AG04450 (cell line): Measurements from ENCODE around the gene TRAIP. TPM values are rescaled to one million over a fixed set of nuclear protein-coding genes. Genes with fewer than 3 reads are reported as not detected.

Experiments used
- CTCF ChIA-PET: fragments of 300-600, 350-600 bp; formaldehyde crosslinking; extraction: SDS; loops from one replicate; lab custom pipeline; 2022; ENCODE audit warnings: antibody characterized with exemption, inconsistent platforms; lab: Charles Lee
- POLR2A ChIA-PET: fragments of 350-600 bp; formaldehyde crosslinking; extraction: SDS; loops from one replicate; lab custom pipeline; 2021; ENCODE audit warnings: antibody characterized with exemption, inconsistent platforms; lab: Yijun Ruan, JAX
- DNase-seq: peaks from one replicate; pipeline ENCODE4 v3.0.0-alpha.2; 2011; ENCODE audit warnings: low read depth, low spot score
- H3K27ac ChIP-seq: one replicate; pipeline ENCODE4 v1.5.1; 2012; ENCODE audit warnings: low read depth, low read length, control low read depth
- H3K27me3 ChIP-seq: one replicate; pipeline ENCODE4 v1.6.0; 2012; ENCODE audit warnings: low read length; ENCODE audit not compliant: control insufficient read depth, insufficient read depth
- H3K4me3 ChIP-seq: 2 replicates; pipeline ENCODE4 v1.5.1; 2011; ENCODE audit warnings: mild to moderate bottlenecking, low read depth, low read length, control low read depth
- H3K9me3 ChIP-seq: 2 replicates; pipeline ENCODE4 v1.5.1; 2012; ENCODE audit warnings: low read length; ENCODE audit not compliant: control insufficient read depth, insufficient read depth
- CTCF ChIP-seq: IDR thresholded peaks from 2 replicates; pipeline ENCODE4 v1.5.1; 2011; ENCODE audit warnings: low read depth, low read length, control low read depth, inconsistent platforms
- polyA plus RNA-seq: library from polyadenylated mRNA; depleted of rRNA; stranded (reverse); fragments of >200 nt; gene quantifications from 2 replicates; pipeline ENCODE4 v1.2.3, GENCODE V29; 2011; rRNA removed
- small RNA-seq: library from RNA; depleted of rRNA; stranded (forward); fragments of <200 nt; gene quantifications from one replicate; pipeline ENCODE3, GENCODE V24; 2012; ENCODE audit warnings: low read depth; ENCODE audit not compliant: insufficient read length

Gene TRAIP
- polyA plus RNA-seq, 1 experiment: 1.7 TPM

GRCh38 chr3:49780080-49780974 is 76.0 kb downstream of the TRAIP start:
- Histone ChIP-seq H3K4me3 (no peak overlapping the region), H3K9me3 (no peaks in the 10 kb centered on the region), H3K27ac (peak overlapping the region; percentile 0), H3K27me3 (no peaks in the 10 kb centered on the region)
- ChIA-PET CTCF (interaction anchor here (1.0 kb wide), 1 partner anchor 22 kb away, joined by 9 read pairs; the partner anchor contains the start of gene INKA1), POLR2A (no interaction called here)
- TF ChIP-seq CTCF: no peak
- DNase-seq: no peak

GRCh38 chr3:49779358-49780079 is 76.8 kb downstream of the TRAIP start:
- CTCF ChIA-PET: interaction anchor here (1.0 kb wide), 1 partner anchor 23 kb away, joined by 9 read pairs; the partner anchor contains the start of gene INKA1
- POLR2A ChIA-PET: no interaction called here
- DNase-seq: no peak

More at GRCh38 chr3:49779358-49780079, 76.8 kb downstream of the TRAIP start:
- no peak overlapping the region for H3K27ac ChIP-seq
- H3K4me3 ChIP-seq: no peak overlapping the region
- no peaks in the 10 kb centered on the region for H3K9me3 ChIP-seq
- TF ChIP-seq CTCF: no peak
- no peaks in the 10 kb centered on the region for H3K27me3 ChIP-seq

Small RNA genes within 50 kb of the gene (small RNA-seq; reads per million reads assigned to genes)
- gene RN7SL217P: not detected

Other genes with a start within 250 kb of the TRAIP start
- 85.3 and 108 TPM in 2 replicates for gene APEH, start 182.2 kb downstream of the TRAIP start, polyA plus RNA-seq
- 6.4 and 6.5 TPM in 2 replicates for gene MST1, start 167.1 kb downstream of the TRAIP start, polyA plus RNA-seq
- gene RNF123, start 167.0 kb downstream of the TRAIP start, polyA plus RNA-seq: 22.9 and 33.3 TPM in 2 replicates
- 0.11 TPM in 1 of 2 replicates, not detected in the other for gene AMIGO3, start 136.9 kb downstream of the TRAIP start, polyA plus RNA-seq
- 13.9 and 15.7 TPM in 2 replicates for gene GMPPB, start 132.6 kb downstream of the TRAIP start, polyA plus RNA-seq
- 40.4 and 53.5 TPM in 2 replicates for gene IP6K1, start 70.0 kb downstream of the TRAIP start, polyA plus RNA-seq
- gene CDHR4, start 56.7 kb downstream of the TRAIP start, polyA plus RNA-seq: 0.09 TPM in 1 of 2 replicates, not detected in the other
- 1.9 and 2.8 TPM in 2 replicates for gene INKA1, start 53.3 kb downstream of the TRAIP start, polyA plus RNA-seq
- gene UBA7, start 42.6 kb downstream of the TRAIP start, polyA plus RNA-seq: 34.0 and 43.6 TPM in 2 replicates
- gene CAMKV, start 13.3 kb upstream of the TRAIP start, polyA plus RNA-seq: not detected in 2 replicates
- 0.10 and 0.41 TPM in 2 replicates for gene MST1R, start 47.3 kb upstream of the TRAIP start, polyA plus RNA-seq
- 7.1 and 8.1 TPM in 2 replicates for gene MON1A, start 73.2 kb upstream of the TRAIP start, polyA plus RNA-seq
- 48.4 and 62.8 TPM in 2 replicates for gene RBM6, start 83.6 kb upstream of the TRAIP start, polyA plus RNA-seq
- 205 and 253 TPM in 2 replicates for gene RBM5, start 232.4 kb upstream of the TRAIP start, polyA plus RNA-seq